ENCODE data around the gene SULT1C4. TPM values are rescaled to one million over a fixed set of nuclear protein-coding genes. Genes with fewer than 3 reads are reported as not detected.

The SULT1C4 gene
- not detected in 5 replicates for total RNA-seq (2022; extraction: Qiagen RNA extraction)

DNA sequence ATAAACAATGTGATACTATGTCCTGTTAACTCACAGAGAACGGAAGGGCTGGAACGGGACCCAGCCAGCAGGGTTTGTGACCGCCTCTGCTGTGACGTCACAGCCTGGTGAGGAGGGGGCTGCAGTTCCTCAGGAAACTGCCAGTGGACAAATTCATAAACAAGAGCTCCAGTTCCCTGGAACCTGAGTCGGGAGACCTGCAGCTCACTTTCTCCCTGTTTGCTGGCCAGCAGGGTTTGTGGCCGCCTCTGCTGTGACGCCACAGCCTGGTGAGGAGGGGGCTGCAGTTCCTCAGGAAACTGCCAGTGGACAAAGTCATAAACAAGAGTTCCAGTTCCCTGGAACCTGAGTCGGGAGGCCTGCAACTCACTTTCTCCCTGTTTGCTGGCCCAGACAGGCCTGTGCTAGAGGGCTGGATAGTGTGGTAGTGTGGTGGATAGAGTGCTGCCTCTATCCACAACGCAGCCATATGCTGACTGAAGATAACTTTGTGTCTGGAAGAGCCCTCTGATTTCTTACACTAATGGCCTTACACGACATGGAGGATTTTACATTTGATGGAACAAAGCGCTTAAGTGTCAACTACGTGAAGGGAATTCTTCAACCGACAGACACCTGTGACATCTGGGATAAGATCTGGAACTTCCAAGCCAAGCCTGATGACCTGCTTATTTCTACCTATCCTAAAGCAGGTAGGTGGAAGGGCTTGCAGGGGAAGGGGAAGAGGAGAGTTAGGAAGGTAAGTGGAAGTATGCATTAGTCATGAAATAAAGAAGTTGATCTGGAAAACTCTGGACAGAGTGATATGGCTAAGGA lies at the start of gene SULT1C4:
TSS of gene SULT1C4 (plus strand) at position 140 of the 816 bp plus-strand sequence. CDS start at position 524, 384 bp downstream.

Other genes starting within 250 kb of the SULT1C4 start
- not detected in 5 replicates for gene SULT1C3, start 138.0 kb upstream of the SULT1C4 start, total RNA-seq (2022; extraction: Qiagen RNA extraction)
- 0.33 to 0.65 TPM (median 0.41 TPM) in 5 replicates for gene SULT1C2, start 89.1 kb upstream of the SULT1C4 start, total RNA-seq (2022; extraction: Qiagen RNA extraction)
- 9.9 to 19.8 TPM (median 17.0 TPM) in 5 replicates for gene GCC2, start 71.3 kb downstream of the SULT1C4 start, total RNA-seq (2022; extraction: Qiagen RNA extraction)
- 44.6 to 80.9 TPM (median 68.5 TPM) in 5 replicates for gene LIMS1, start 156.5 kb downstream of the SULT1C4 start, total RNA-seq (2022; extraction: Qiagen RNA extraction)